Bronchial epithelial cell (primary cell): ENCODE results near the gene ACP7. TPM values are rescaled to one million over a fixed set of nuclear protein-coding genes. Genes with fewer than 3 reads are reported as not detected.
A peak's percentile ranks its signal among the peaks of the same experiment; 100 is the strongest.
"Not testable (repeated sequence)": the region's sequence is repeated elsewhere in the genome, so short reads cannot be mapped to it uniquely, and the experiment has no call there.

Experiments
- DNase-seq: peaks from one replicate; pipeline ENCODE4 v3.0.0-alpha.2; 2010; ENCODE audit warnings: low read depth
- FAIRE-seq: peaks from 2 replicates; lab custom pipeline; 2011; peaks lifted over from hg19 to GRCh38; lab: Jason Lieb, UNC
- H3K27me3 ChIP-seq: 2 replicates; pipeline ENCODE4 v1.5.1; 2011; ENCODE audit warnings: low read length; ENCODE audit not compliant: control insufficient read depth, insufficient read depth
- H3K36me3 ChIP-seq: 2 replicates; pipeline ENCODE4 v1.5.1; 2011; ENCODE audit warnings: low read length; ENCODE audit not compliant: control insufficient read depth, insufficient read depth
- H3K4me3 ChIP-seq: 2 replicates; pipeline ENCODE4 v1.5.1; 2011; ENCODE audit warnings: mild to moderate bottlenecking, low read depth, low read length, control low read depth
- total RNA-seq: library from RNA; depleted of rRNA; stranded (reverse); fragments of >200 nt; gene quantifications from 2 replicates; pipeline ENCODE4 v1.2.1, GENCODE V29; 2014
- TF ChIP-seq, protein P1 (sequence below): IDR thresholded peaks from 2 replicates; pipeline ENCODE4 v1.5.1; 2011; ENCODE audit warnings: mild to moderate bottlenecking, moderate library complexity, low read length, control low read depth, inconsistent platforms; ENCODE audit not compliant: insufficient read depth, severe bottlenecking

Gene ACP7
- total RNA-seq, 1 donor from 2014 or later, result 0.53 TPM

DNA sequence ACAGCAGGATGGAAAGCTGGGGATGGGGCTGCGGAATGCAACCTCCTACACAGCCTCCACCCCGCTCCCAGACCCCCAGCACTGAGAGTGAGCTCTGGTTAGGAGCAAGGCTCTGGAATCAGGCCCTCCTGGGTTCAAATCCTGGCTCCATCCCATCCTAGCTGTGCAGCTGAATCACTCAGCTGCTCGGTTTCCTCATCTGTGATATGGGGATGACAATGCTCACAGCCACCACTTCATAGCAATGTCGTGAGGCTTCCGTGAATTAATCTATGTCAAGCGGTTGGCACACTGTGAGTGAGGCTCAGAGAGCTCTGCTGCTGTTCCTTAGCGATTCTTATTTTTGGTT, 538 bp downstream of the ACP7 start:
- H3K27me3 ChIP-seq, result no peaks in the 10 kb centered on the region
- no peak for DNase-seq
- TF ChIP-seq, protein P1, sequence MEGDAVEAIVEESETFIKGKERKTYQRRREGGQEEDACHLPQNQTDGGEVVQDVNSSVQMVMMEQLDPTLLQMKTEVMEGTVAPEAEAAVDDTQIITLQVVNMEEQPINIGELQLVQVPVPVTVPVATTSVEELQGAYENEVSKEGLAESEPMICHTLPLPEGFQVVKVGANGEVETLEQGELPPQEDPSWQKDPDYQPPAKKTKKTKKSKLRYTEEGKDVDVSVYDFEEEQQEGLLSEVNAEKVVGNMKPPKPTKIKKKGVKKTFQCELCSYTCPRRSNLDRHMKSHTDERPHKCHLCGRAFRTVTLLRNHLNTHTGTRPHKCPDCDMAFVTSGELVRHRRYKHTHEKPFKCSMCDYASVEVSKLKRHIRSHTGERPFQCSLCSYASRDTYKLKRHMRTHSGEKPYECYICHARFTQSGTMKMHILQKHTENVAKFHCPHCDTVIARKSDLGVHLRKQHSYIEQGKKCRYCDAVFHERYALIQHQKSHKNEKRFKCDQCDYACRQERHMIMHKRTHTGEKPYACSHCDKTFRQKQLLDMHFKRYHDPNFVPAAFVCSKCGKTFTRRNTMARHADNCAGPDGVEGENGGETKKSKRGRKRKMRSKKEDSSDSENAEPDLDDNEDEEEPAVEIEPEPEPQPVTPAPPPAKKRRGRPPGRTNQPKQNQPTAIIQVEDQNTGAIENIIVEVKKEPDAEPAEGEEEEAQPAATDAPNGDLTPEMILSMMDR, result no peak
- H3K4me3 ChIP-seq, result peak overlapping the region; percentile 49
- peak; percentile 23 for FAIRE-seq
- no peaks in the 10 kb centered on the region for H3K36me3 ChIP-seq

DNA sequence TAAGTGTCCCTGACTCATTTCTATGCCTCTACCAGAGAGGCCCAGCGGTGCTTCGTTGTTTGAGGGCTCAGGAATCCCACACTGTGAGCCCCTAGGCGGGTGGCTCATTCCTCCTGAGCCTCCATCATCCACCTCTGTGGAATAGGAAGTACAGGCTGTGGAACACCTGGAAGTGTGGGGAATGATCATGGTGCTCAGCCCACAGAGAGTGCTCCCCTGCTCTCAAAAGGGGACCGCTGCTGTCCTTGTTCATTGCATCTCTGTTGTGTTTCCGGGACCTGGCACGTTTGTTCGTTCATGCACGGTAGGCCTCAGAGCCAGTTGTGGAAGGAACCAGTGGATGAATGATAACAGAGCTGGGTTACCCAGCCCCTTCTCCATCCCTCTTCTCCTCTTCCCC, 1.2 kb downstream of the ACP7 start:
- no peaks in the 10 kb centered on the region for H3K27me3 ChIP-seq
- no peak overlapping the region for H3K4me3 ChIP-seq
- TF ChIP-seq, protein P1, result no peak
- H3K36me3 ChIP-seq, result no peaks in the 10 kb centered on the region
- no peak for DNase-seq
- FAIRE-seq, result no peak

DNA sequence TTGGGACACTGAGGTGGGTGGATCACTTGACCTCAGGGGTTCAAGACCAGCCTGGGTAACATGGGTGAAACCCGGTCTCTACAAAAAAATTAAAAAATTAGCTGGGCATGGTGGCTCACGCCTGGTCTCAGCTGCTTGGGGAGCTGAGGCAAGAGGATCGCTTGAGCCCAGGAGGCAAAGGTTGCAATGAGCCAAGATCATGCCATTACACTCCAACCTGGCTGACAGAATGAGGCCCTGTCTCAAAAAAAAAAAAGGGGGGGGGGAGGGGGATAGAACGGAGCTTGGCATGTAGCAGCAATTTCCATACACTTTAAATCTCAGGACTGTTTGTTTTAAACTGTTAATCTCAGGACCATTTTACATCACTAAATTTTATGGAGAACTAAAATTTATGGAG, 2.2 kb downstream of the ACP7 start:
- DNase-seq, result no peak
- no peak for FAIRE-seq
- no peaks in the 10 kb centered on the region for H3K36me3 ChIP-seq
- TF ChIP-seq, protein P1, result no peak
- H3K27me3 ChIP-seq, result no peaks in the 10 kb centered on the region
- H3K4me3 ChIP-seq, result no peak overlapping the region

DNA sequence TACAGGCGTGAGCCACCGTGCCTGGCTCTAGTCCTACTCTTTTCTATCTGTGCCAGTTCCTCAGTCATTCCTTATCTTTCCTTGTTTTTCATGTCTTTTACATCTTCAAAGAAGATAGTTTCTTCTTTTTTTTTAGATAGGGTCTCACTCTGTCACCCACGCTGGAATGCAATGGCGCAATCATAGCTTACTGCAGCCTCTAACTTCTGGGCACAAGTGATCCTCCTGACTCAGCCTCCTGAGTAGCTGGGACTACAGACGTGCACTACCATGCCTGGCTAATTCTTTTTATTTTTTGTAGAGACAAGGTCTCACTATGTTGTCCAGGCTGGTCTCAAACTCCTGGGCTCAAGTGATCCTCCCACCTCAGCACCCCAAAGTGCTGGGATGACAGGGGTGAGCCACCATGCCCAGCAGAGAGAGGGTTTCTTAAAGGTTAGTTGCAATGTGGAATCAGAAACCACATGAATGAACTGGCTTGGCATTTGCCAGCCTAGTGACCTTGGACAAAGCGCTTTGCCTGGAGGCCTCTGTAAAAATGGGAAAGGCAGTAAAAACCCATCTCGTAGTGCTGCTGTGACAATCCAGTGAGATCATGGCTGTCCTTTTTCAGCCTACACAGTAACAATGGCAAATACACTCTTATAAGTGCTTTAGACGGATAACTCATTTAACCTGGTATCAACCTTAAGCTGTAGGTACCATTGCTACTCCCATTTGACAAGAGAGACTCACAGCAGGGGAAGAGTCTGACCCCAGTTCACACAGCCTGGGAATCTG, 3.9 kb downstream of the ACP7 start:
- TF ChIP-seq, protein P1, result no peak
- H3K27me3 ChIP-seq, result no peaks in the 10 kb centered on the region
- FAIRE-seq, result no peak
- no peak overlapping the region for H3K4me3 ChIP-seq
- no peak for DNase-seq
- H3K36me3 ChIP-seq, result no peaks in the 10 kb centered on the region

DNA sequence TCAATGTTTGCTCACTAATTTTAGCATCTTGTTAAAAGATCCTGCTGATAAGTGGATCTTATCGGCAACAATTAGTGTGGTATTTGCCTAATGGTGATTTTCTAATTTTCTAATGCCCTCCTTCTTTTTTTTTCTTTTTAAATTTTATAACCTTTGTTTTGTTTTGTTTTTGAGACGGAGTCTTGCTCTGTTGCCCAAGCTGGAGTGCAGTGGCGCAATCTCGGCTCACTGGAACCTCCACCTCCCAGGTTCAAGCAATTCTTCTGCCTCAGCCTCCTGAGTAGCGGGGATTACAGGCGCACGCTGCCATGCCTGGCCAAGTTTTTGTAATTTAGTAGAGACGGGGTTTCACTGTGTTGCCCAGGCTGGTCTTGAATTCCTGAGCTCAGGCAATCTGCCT, 5.8 kb downstream of the ACP7 start:
- not testable (repeated sequence) for H3K4me3 ChIP-seq, H3K36me3 ChIP-seq, H3K27me3 ChIP-seq, DNase-seq, FAIRE-seq

DNA sequence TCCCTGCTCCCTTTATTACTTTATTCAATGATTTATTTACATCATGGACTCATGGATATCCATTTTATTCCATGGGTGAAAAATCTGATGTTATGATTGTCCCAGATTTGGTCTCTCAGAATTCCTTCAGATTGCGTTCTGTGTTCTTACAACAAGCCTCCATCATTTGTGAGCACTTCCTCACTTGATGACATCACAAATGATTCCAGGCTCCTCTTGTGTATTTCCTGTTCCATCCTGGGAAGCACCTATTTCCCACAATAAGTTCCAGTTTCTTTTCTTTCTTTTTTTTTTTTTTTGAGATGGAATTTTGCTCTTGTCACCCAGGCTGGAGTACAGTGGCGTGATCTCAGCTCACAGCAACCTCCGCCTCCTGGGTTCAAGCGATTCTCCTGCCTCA, 6.7 kb downstream of the ACP7 start:
- H3K36me3 ChIP-seq, result no peaks in the 10 kb centered on the region
- FAIRE-seq, result peak; percentile 94
- H3K27me3 ChIP-seq, result no peaks in the 10 kb centered on the region
- DNase-seq, result no peak
- TF ChIP-seq, protein P1, result no peak
- no peak overlapping the region for H3K4me3 ChIP-seq

DNA sequence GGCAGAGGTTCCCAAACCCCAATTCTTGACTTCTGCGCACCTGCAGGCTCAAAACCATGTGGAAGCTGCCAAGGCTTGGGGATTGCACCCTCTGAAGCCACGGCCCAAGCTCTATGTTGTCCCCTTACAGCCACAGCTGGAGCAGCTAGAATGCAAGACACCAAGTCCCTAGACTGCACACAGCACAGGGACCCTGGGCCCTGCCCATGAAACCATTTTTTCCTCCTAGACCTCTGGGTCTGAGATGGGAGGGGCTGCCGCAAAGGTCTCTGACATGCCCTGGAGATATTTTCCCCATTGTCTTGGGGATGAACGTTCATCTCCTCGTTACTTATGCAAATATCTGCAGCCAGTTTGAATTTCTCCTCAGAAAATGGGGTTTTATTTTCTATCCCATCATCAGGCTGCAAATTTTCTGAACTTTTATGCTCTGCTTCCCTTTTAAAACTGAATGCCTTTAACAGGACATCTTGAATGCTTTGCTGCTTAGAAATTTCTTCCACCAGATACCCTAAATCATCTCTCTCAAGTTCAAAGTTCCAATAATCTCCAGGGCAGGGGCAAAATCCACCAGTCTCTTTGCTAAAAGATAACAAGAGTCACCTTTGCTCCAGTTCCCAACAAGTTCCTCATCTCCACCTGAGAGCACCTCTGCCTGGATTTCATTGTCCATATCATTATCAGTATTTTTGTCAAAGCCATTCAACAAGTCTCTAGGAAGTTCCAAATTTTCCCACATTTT, 11.8 kb downstream of the ACP7 start:
- H3K27me3 ChIP-seq, DNase-seq, H3K4me3 ChIP-seq, FAIRE-seq, H3K36me3 ChIP-seq: not testable (repeated sequence)
